ENCODE data around the gene NRCAM. TPM values are rescaled to one million over a fixed set of nuclear protein-coding genes. Genes with fewer than 3 reads are reported as not detected.

The NRCAM gene
- total and polyA plus RNA-seq, 2 experiments from 2014 or later, result 0.76 to 3.9 TPM

GRCh38 chr7:108367314-108367713 lies 88.9 kb downstream of the NRCAM start:
- Histone ChIP-seq H3K9me3 (ENCODE audit: low read depth) (no peaks in the 10 kb centered on the region), H3K36me3 (no peaks in the 10 kb centered on the region), H3K27ac (no peak overlapping the region), H3K4me1 (ENCODE audit: low read depth) (peaks cover 10% of the 10 kb centered on the region), H3K4me3 (no peak overlapping the region), H3K27me3 (no peaks in the 10 kb centered on the region)
- TF ChIP-seq CTCF (IDR thresholded peaks at IDR 0.05; ENCODE audit: low read depth, low read length), result no peak
- no peak for DNase-seq (ENCODE audit: low read depth in 1 of 2, low spot score in 1 of 2)

- DNase-seq (ENCODE audit: low read depth in 1 of 2, low spot score in 1 of 2), result no peak
- no peak overlapping the region for H3K27ac ChIP-seq
- no peaks in the 10 kb centered on the region for H3K36me3 ChIP-seq
- TF ChIP-seq CTCF (IDR thresholded peaks at IDR 0.05; ENCODE audit: low read depth, low read length), result no peak
- H3K4me1 ChIP-seq (ENCODE audit: low read depth), result peaks cover 10% of the 10 kb centered on the region
- no peak overlapping the region for H3K4me3 ChIP-seq
- no peaks in the 10 kb centered on the region for H3K9me3 ChIP-seq (ENCODE audit: low read depth)
- H3K27me3 ChIP-seq, result no peaks in the 10 kb centered on the region
Measured at GRCh38 chr7:108363659-108364058, 92.6 kb downstream of the NRCAM start.

GRCh38 chr7:108360058-108360800 lies 96.0 kb downstream of the NRCAM start:
- no peak for DNase-seq (ENCODE audit: low read depth in 1 of 2, low spot score in 1 of 2)
- H3K27me3 ChIP-seq, result no peaks in the 10 kb centered on the region

GRCh38 chr7:108358553-108358952 lies 97.7 kb downstream of the NRCAM start:
- Histone ChIP-seq H3K27me3 (no peaks in the 10 kb centered on the region), H3K4me3 (no peak overlapping the region), H3K9me3 (ENCODE audit: low read depth) (no peaks in the 10 kb centered on the region), H3K4me1 (ENCODE audit: low read depth) (no peaks in the 10 kb centered on the region), H3K36me3 (no peaks in the 10 kb centered on the region), H3K27ac (no peak overlapping the region)
- no peak for TF ChIP-seq CTCF (IDR thresholded peaks at IDR 0.05; ENCODE audit: low read depth, low read length)
- DNase-seq (ENCODE audit: low read depth in 1 of 2, low spot score in 1 of 2), result peak in 1 of 2 donors; percentile 81

More at GRCh38 chr7:108360058-108360800, 96.0 kb downstream of the NRCAM start:
- no peak for TF ChIP-seq CTCF (IDR thresholded peaks at IDR 0.05; ENCODE audit: low read depth, low read length)
- H3K27ac ChIP-seq, result no peak overlapping the region
- H3K4me3 ChIP-seq, result no peak overlapping the region
- no peaks in the 10 kb centered on the region for H3K4me1 ChIP-seq (ENCODE audit: low read depth)
- H3K36me3 ChIP-seq, result no peaks in the 10 kb centered on the region
- no peaks in the 10 kb centered on the region for H3K9me3 ChIP-seq (ENCODE audit: low read depth)

- H3K36me3 ChIP-seq, result no peaks in the 10 kb centered on the region
- no peaks in the 10 kb centered on the region for H3K9me3 ChIP-seq (ENCODE audit: low read depth)
- no peak overlapping the region for H3K27ac ChIP-seq
- peak in 1 of 2 donors; percentile 18 for DNase-seq (ENCODE audit: low read depth in 1 of 2, low spot score in 1 of 2)
- no peak overlapping the region for H3K4me3 ChIP-seq
- no peaks in the 10 kb centered on the region for H3K27me3 ChIP-seq
- TF ChIP-seq CTCF (IDR thresholded peaks at IDR 0.05; ENCODE audit: low read depth, low read length), result no peak
- H3K4me1 ChIP-seq (ENCODE audit: low read depth), result no peaks in the 10 kb centered on the region
Measured at GRCh38 chr7:108351729-108352131, 104.5 kb downstream of the NRCAM start.

Data from cardiac muscle cell (in vitro differentiated cells and primary cell).